AG04450 (cell line): ENCODE data around the gene PDK2. TPM values are rescaled to one million over a fixed set of nuclear protein-coding genes. Genes with fewer than 3 reads are reported as not detected.

Experiments
- CTCF ChIA-PET: fragments of 300-600, 350-600 bp; formaldehyde crosslinking; extraction: SDS; loops from one replicate; lab custom pipeline; 2022; ENCODE audit warnings: antibody characterized with exemption, inconsistent platforms; lab: Charles Lee
- POLR2A ChIA-PET: fragments of 350-600 bp; formaldehyde crosslinking; extraction: SDS; loops from one replicate; lab custom pipeline; 2021; ENCODE audit warnings: antibody characterized with exemption, inconsistent platforms; lab: Yijun Ruan, JAX
- DNase-seq: peaks from one replicate; pipeline ENCODE4 v3.0.0-alpha.2; 2011; ENCODE audit warnings: low read depth, low spot score
- H3K27ac ChIP-seq: one replicate; pipeline ENCODE4 v1.5.1; 2012; ENCODE audit warnings: low read depth, low read length, control low read depth
- H3K27me3 ChIP-seq: one replicate; pipeline ENCODE4 v1.6.0; 2012; ENCODE audit warnings: low read length; ENCODE audit not compliant: control insufficient read depth, insufficient read depth
- H3K4me3 ChIP-seq: 2 replicates; pipeline ENCODE4 v1.5.1; 2011; ENCODE audit warnings: mild to moderate bottlenecking, low read depth, low read length, control low read depth
- H3K9me3 ChIP-seq: 2 replicates; pipeline ENCODE4 v1.5.1; 2012; ENCODE audit warnings: low read length; ENCODE audit not compliant: control insufficient read depth, insufficient read depth
- polyA plus RNA-seq: library from polyadenylated mRNA; depleted of rRNA; stranded (reverse); fragments of >200 nt; gene quantifications from 2 replicates; pipeline ENCODE4 v1.2.3, GENCODE V29; 2011
- TF ChIP-seq, protein P1 (sequence below): IDR thresholded peaks from 2 replicates; pipeline ENCODE4 v1.5.1; 2011; ENCODE audit warnings: low read depth, low read length, control low read depth, inconsistent platforms

The PDK2 gene
- polyA plus RNA-seq, 1 experiment, result 62.4 TPM

DNA sequence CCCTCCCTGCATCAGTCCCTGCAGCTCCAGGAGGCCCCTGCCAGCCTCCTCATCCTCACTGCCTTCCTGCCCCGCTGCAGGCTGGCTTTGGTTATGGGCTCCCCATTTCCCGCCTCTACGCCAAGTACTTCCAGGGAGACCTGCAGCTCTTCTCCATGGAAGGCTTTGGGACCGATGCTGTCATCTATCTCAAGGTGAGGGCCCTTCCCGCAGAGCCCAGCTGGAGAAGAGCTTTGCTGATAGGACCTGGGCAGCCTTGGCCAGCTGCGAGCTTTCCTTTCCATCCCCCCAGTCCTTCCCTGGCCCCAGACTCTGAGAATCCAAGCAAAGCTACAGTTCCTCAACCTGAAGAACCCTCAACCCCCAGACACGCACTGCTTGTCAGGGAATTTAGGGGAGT, 14.1 kb downstream of the PDK2 start:
- no peak overlapping the region for H3K27ac ChIP-seq
- TF ChIP-seq, protein P1, sequence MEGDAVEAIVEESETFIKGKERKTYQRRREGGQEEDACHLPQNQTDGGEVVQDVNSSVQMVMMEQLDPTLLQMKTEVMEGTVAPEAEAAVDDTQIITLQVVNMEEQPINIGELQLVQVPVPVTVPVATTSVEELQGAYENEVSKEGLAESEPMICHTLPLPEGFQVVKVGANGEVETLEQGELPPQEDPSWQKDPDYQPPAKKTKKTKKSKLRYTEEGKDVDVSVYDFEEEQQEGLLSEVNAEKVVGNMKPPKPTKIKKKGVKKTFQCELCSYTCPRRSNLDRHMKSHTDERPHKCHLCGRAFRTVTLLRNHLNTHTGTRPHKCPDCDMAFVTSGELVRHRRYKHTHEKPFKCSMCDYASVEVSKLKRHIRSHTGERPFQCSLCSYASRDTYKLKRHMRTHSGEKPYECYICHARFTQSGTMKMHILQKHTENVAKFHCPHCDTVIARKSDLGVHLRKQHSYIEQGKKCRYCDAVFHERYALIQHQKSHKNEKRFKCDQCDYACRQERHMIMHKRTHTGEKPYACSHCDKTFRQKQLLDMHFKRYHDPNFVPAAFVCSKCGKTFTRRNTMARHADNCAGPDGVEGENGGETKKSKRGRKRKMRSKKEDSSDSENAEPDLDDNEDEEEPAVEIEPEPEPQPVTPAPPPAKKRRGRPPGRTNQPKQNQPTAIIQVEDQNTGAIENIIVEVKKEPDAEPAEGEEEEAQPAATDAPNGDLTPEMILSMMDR, result no peak
- CTCF ChIA-PET, result interaction anchor here (1.2 to 2.1 kb wide), 3 partner anchors 15 to 189 kb away, joined by 3 to 18 read pairs (median 4); no protein-coding TSS in a partner anchor
- no peak overlapping the region for H3K4me3 ChIP-seq
- DNase-seq, result no peak
- POLR2A ChIA-PET, result no interaction called here
- no peaks in the 10 kb centered on the region; the same call in 1 of the 2 replicates for H3K9me3 ChIP-seq
- H3K27me3 ChIP-seq, result no peaks in the 10 kb centered on the region

DNA sequence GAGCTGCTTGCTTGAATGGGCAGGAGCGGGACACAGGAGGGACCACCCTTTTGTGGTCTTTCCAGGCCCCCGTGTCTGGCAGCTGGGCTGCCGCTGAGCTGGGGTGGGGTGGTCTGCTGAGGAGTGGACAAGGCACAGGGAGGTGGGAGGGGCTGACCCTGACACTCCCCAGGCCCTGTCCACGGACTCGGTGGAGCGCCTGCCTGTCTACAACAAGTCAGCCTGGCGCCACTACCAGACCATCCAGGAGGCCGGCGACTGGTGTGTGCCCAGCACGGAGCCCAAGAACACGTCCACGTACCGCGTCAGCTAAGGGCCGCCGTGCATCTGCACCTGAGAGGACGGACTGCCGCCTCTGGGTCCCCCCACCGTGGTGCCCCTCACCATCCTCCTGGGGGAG, 14.6 kb downstream of the PDK2 start:
- CTCF ChIA-PET, result interaction anchor here (1.5 kb wide), 1 partner anchor 52 kb away, joined by 3 read pairs; no protein-coding TSS in a partner anchor
- no peaks in the 10 kb centered on the region for H3K27me3 ChIP-seq
- H3K27ac ChIP-seq, result no peak overlapping the region
- POLR2A ChIA-PET, result no interaction called here
- no peak overlapping the region for H3K4me3 ChIP-seq
- no peaks in the 10 kb centered on the region; the same call in 1 of the 2 replicates for H3K9me3 ChIP-seq
- TF ChIP-seq, protein P1, result no peak
- DNase-seq, result no peak

DNA sequence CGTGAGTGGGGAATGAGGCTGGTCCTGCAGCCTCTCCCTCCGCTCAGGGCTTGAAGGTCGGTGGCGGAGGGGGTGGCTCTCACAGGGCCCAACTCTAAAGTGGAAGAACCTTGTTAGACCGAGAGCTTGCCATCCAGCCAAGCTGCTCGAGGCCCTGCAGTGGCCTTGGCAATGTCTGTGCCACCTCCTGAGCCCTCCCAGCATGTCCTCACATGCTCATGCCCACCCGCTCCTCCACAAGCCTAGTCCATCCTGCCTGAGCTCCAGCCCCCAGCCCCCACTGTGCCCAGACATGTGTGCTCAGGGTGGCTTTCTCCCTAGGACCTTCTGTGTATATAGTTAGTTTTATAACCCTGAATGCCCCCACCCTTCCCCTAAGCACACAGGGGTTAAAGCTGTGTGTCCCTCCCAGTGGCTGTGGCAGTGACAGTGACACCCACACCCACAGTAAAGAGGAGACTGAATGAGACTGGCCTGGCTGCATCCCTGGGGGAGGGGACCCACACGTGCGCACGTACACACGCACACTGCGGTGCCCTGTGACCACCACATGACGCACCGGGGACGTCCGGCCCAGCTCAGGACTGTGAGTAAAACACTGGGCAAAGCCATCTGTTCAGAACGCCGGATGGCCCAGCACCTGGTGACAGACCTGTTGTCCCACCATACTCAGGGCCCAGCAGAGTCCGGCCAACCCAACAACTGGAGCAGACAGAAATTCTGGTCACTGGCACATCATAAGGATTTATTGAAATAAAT, 15.6 kb downstream of the PDK2 start:
- TF ChIP-seq, protein P1, result no peak
- H3K27me3 ChIP-seq, result no peaks in the 10 kb centered on the region
- no peak overlapping the region for H3K4me3 ChIP-seq
- H3K27ac ChIP-seq, result no peak overlapping the region
- ChIA-PET CTCF (interaction anchor here (3.4 kb wide), 1 partner anchor 16 kb away, joined by 16 read pairs; the partner anchor contains the start of gene PDK2), POLR2A (no interaction called here)
- no peak for DNase-seq
- no peaks in the 10 kb centered on the region; the same call in 1 of the 2 replicates for H3K9me3 ChIP-seq

DNA sequence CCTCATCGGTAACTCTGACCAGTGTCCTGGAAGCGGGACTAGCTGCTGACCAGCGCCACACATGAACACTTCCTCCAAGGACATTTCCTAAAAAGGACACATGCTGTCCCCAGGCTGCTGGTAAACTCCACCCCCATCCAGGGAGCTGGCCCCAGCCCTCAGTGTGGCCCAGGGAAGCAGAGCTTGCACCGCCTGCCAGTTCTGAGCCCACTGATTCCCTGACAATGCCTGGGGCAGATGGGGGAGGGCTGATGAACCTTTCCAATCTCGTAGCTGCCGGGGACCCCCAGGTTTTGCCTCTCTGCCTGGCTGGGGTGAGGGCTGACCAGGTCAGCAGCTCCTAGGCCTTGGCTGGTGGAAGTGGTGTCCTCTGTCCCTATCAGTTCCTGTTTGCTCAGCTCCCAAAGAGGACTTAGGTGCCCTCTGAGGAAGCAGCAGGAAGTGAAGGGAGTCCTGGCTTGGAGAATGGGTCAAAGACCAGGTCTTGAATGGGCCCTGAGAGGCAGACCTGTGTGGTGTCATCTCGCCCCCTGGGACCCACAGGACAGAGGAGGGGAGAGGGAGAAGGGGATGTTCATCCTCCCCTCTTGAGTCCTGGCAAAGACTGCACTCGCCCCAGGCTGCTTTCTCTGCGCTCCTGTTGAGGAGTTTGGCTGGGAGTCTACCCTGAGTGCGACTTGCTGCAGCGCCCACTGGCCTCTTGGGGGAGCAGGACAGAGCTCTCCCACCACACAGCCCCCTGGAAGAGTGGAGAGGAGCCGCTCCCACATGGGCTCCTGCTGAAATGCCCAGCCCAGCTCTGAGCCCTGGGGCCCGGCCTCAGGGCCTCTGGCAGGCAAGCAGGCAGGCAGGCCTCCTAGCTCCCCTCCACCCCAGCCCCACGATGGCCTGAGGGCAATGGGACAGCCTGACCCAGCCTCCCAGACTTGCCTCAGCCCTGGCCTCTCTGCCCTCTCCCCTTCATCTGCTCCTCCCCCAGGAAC, 16.8 kb downstream of the PDK2 start:
- TF ChIP-seq, protein P1, result no peak

More for the DNA sequence above, 16.8 kb downstream of the PDK2 start:
- Histone ChIP-seq H3K27ac (no peak overlapping the region), H3K4me3 (no peak overlapping the region), H3K9me3 (no peaks in the 10 kb centered on the region; the same call in 1 of the 2 replicates), H3K27me3 (no peaks in the 10 kb centered on the region)
- no peak for DNase-seq
- CTCF ChIA-PET, result interaction anchor here (0.6 to 3.4 kb wide), 3 partner anchors 9 to 236 kb away, joined by 3 to 16 read pairs (median 6); partner anchors contain the start of gene PDK2
- POLR2A ChIA-PET, result interaction anchor here (0.8 kb wide), 1 partner anchor 18 kb away, joined by 5 read pairs; no protein-coding TSS in a partner anchor
